IMR-90 (cell line): ENCODE data around the gene SFTA2. TPM values are rescaled to one million over a fixed set of nuclear protein-coding genes. Genes with fewer than 3 reads are reported as not detected.

Experiments
- ATAC-seq: fragments of 200-7000 bp; cut with Tn5 transposase; 2 replicates; pipeline ENCODE4 v1.9.1; 2020; ENCODE audit warnings: low read depth, mild to moderate bottlenecking, moderate library complexity
- BruUV-seq: library from RNA; stranded (reverse); fragments of 400-500 nt; replicated peaks from 2 replicates; lab custom pipeline; 2021; lab: Mats Ljungman, UMichigan
- CTCF ChIA-PET: fragments of 300-600 bp; formaldehyde crosslinking; extraction: SDS; loops from one replicate; lab custom pipeline; 2021; ENCODE audit warnings: antibody characterized with exemption; lab: Yijun Ruan, JAX
- POLR2A ChIA-PET: fragments of 300-600 bp; sonication (Branson Sonifier 250); formaldehyde crosslinking; loops from one replicate; lab custom pipeline; 2022; ENCODE audit warnings: antibody characterized with exemption; ENCODE audit not compliant: unreplicated experiment; lab: Charles Lee
- DNase-seq: peaks from one replicate; pipeline ENCODE4 v3.0.0; 2013
- H2AFZ ChIP-seq: replicated peaks from 2 replicates; pipeline ENCODE3; 2013; ENCODE audit warnings: low read length, mild to moderate bottlenecking; ENCODE audit not compliant: poor library complexity
- H2AK5ac ChIP-seq: 2 replicates; pipeline ENCODE4 v1.6.1; 2013; ENCODE audit warnings: low read depth, low read length, inconsistent platforms
- H2AK9ac ChIP-seq: replicated peaks from 2 replicates; pipeline ENCODE3; 2013; ENCODE audit warnings: mild to moderate bottlenecking, low read depth, low read length, moderate library complexity; ENCODE audit not compliant: poor library complexity
- H2BK120ac ChIP-seq: 2 replicates; pipeline ENCODE4 v1.6.1; 2013; ENCODE audit warnings: low read depth, low read length, inconsistent platforms
- H2BK15ac ChIP-seq: 3 replicates; pipeline ENCODE4 v1.6.1; 2013; ENCODE audit warnings: low read depth, low read length, inconsistent platforms
- H2BK20ac ChIP-seq: 2 replicates; pipeline ENCODE4 v1.6.1; 2013; ENCODE audit warnings: low read depth, mild to moderate bottlenecking, inconsistent platforms, low read length, moderate library complexity
- H2BK5ac ChIP-seq: 2 replicates; pipeline ENCODE4 v1.6.1; 2013; ENCODE audit warnings: mild to moderate bottlenecking, low read depth, low read length, inconsistent platforms; ENCODE audit not compliant: poor library complexity, severe bottlenecking
- H3K14ac ChIP-seq: replicated peaks from 2 replicates; pipeline ENCODE4 v1.6.1; 2013; ENCODE audit warnings: low read depth, low read length, inconsistent platforms
- H3K18ac ChIP-seq: 2 replicates; pipeline ENCODE4 v1.6.1; 2013; ENCODE audit warnings: low read depth, low read length, control low read depth
- H3K23ac ChIP-seq: 2 replicates; pipeline ENCODE4 v1.6.1; 2013; ENCODE audit warnings: low read depth, low read length, inconsistent platforms
- H3K27ac ChIP-seq: 2 replicates; pipeline ENCODE4 v1.5.1; 2013; ENCODE audit warnings: mild to moderate bottlenecking, control low read depth, low read length; ENCODE audit not compliant: insufficient read depth
- H3K27me3 ChIP-seq: 2 replicates; pipeline ENCODE4 v1.6.1; 2013; ENCODE audit warnings: low read length; ENCODE audit not compliant: control insufficient read depth, insufficient read depth
- H3K36me3 ChIP-seq: 2 replicates; pipeline ENCODE4 v1.6.1; 2013; ENCODE audit warnings: low read length, mixed read lengths; ENCODE audit not compliant: control insufficient read depth, insufficient read depth
- H3K4ac ChIP-seq: 2 replicates; pipeline ENCODE4 v1.6.1; 2013; ENCODE audit warnings: low read depth, low read length, inconsistent platforms
- H3K4me1 ChIP-seq: 2 replicates; pipeline ENCODE4 v1.6.1; 2013; ENCODE audit warnings: low read length, mixed read lengths; ENCODE audit not compliant: control insufficient read depth, insufficient read depth
- H3K4me2 ChIP-seq: 2 replicates; pipeline ENCODE4 v1.6.1; 2013; ENCODE audit warnings: low read depth, mild to moderate bottlenecking, control low read depth, low read length, moderate library complexity
- H3K4me3 ChIP-seq: 2 replicates; pipeline ENCODE4 v1.5.1; 2013; ENCODE audit warnings: low read depth, mild to moderate bottlenecking, control low read depth, low read length, moderate library complexity; ENCODE audit not compliant: insufficient read depth
- H3K56ac ChIP-seq: 2 replicates; pipeline ENCODE4 v1.6.1; 2013; ENCODE audit warnings: low read length, inconsistent platforms; ENCODE audit not compliant: insufficient read depth; ENCODE audit errors: extremely low read depth
- H3K79me1 ChIP-seq, 2 experiments: 2 replicates each; pipeline ENCODE4 v1.6.1; 2013; ENCODE audit warnings: low read length in 2 of 2, inconsistent platforms in 1 of 2, low read depth in 1 of 2
- H3K9ac ChIP-seq: 2 replicates; pipeline ENCODE4 v1.6.1; 2013; ENCODE audit warnings: low read depth, low read length, control low read depth
- H3K9me1 ChIP-seq: 2 replicates; pipeline ENCODE4 v1.6.1; 2013; ENCODE audit warnings: low read length, inconsistent platforms; ENCODE audit not compliant: insufficient read depth
- H3K9me3 ChIP-seq: 2 replicates; pipeline ENCODE4 v1.6.1; 2013; ENCODE audit warnings: low read length; ENCODE audit not compliant: control insufficient read depth, insufficient read depth
- H4K20me1 ChIP-seq: 2 replicates; pipeline ENCODE4 v1.6.1; 2013; ENCODE audit warnings: low read length, inconsistent platforms; ENCODE audit not compliant: insufficient read depth
- H4K5ac ChIP-seq: 2 replicates; pipeline ENCODE4 v1.6.1; 2013; ENCODE audit warnings: mild to moderate bottlenecking, low read depth, low read length, control low read depth
- H4K8ac ChIP-seq, 2 experiments: 2 replicates each; pipeline ENCODE4 v1.6.1; 2013; ENCODE audit warnings: low read depth in 2 of 2, low read length in 2 of 2, control low read depth in 1 of 2, inconsistent platforms in 1 of 2
- H4K91ac ChIP-seq: 2 replicates; pipeline ENCODE4 v1.6.1; 2013; ENCODE audit warnings: low read depth, low read length, inconsistent platforms; ENCODE audit not compliant: insufficient read depth
- CHD1 ChIP-seq: IDR thresholded peaks from 2 replicates; pipeline ENCODE4 v1.6.1; 2012; ENCODE audit warnings: low read depth, low read length, improper control_type of control experiment
- ELK1 ChIP-seq: fragments of 150-350 bp; IDR thresholded peaks from 2 replicates; pipeline ENCODE4 v1.6.1; 2016; ENCODE audit warnings: low read depth, mild to moderate bottlenecking, low read length, moderate library complexity, borderline replicate concordance
- FOS ChIP-seq: fragments of 150-350 bp; IDR thresholded peaks from 2 replicates; pipeline ENCODE4 v1.6.1; 2016; ENCODE audit warnings: low read depth, low read length
- MAZ ChIP-seq: IDR thresholded peaks from 2 replicates; pipeline ENCODE4 v1.6.1; 2012; ENCODE audit warnings: low read depth, mild to moderate bottlenecking, low read length, improper control_type of control experiment, moderate library complexity, borderline replicate concordance
- RAD21 ChIP-seq: IDR thresholded peaks from 2 replicates; pipeline ENCODE4 v1.6.1; 2012; ENCODE audit warnings: low read length, improper control_type of control experiment
- SMC3 ChIP-seq: fragments of 150-350 bp; IDR thresholded peaks from 2 replicates; pipeline ENCODE4 v1.6.1; 2016; ENCODE audit warnings: low read depth, mild to moderate bottlenecking, antibody characterized with exemption, low read length, moderate library complexity
- WGBS, 2 experiments: methylation state at CpG; one replicate each; pipeline versions ENCODE4 v1.1.5 to v1.1.7; 2013; ENCODE audit warnings: missing lambda C conversion rate in 2 of 2; ENCODE audit not compliant: insufficient read length in 1 of 2; ENCODE audit errors: extremely low coverage in 2 of 2; 5-methylcytosine and 5-hydroxymethylcytosine counted together
- dilution Hi-C: fragments of 300-500 bp; cut with HindIII; formaldehyde crosslinking; loops from one replicate; pipeline ENCODE4 v1.14.3; 2018; ENCODE audit warnings: low sequenced_read_pairs; ENCODE audit not compliant: unreplicated experiment
- in situ Hi-C: fragments of 300-500 bp; cut with MboI; formaldehyde crosslinking; loops from 3 replicates; pipeline ENCODE4 v1.14.3; 2019; ENCODE audit warnings: low sequenced_read_pairs, inconsistent platforms, mixed read lengths
- intact Hi-C: fragments of 100-400 bp; cut with micrococcal nuclease; formaldehyde crosslinking; loops from 2 replicates; pipeline ENCODE4 v1.10.0; 2022
- polyA plus RNA-seq, 3 experiments: library from polyadenylated mRNA; depleted of rRNA; stranded (reverse); fragments of >200 nt; gene quantifications; 2 replicates each; pipeline ENCODE4 v1.2.3, GENCODE V29; 2012; ENCODE audit warnings: low replicate concordance in 1 of 3
- total RNA-seq: library from RNA; depleted of rRNA; stranded (reverse); fragments of >200 nt; gene quantifications from 2 replicates; pipeline ENCODE4 v1.2.3, GENCODE V29; 2012

The SFTA2 gene
- total and polyA plus RNA-seq, 2 of the 4 experiments (the other 2 are of a cell fraction), result not detected

DNA sequence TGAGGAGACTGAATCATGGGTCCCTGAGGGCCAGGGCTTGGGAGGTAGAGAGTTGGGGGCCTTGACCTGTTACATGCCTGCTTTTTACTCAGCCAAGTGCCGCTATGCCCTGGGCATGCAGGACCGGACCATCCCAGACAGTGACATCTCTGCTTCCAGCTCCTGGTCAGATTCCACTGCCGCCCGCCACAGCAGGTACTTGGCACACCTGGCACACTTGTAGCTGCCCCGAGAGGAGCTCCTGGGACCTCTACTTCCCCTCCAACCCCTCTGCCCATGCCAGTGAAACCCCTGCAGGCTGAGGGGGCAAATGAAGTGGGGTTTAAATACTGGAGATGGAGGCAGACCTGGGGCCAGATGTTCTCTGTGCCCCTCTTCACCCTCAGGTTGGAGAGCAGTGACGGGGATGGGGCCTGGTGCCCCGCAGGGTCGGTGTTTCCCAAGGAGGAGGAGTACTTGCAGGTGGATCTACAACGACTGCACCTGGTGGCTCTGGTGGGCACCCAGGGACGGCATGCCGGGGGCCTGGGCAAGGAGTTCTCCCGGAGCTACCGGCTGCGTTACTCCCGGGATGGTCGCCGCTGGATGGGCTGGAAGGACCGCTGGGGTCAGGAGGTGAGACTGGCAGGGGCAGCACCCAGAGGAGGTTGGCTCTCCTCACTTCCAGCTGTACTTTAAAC lies 43.0 kb downstream of the SFTA2 start (continued):
- TF ChIP-seq CHD1, result no peak

DNA sequence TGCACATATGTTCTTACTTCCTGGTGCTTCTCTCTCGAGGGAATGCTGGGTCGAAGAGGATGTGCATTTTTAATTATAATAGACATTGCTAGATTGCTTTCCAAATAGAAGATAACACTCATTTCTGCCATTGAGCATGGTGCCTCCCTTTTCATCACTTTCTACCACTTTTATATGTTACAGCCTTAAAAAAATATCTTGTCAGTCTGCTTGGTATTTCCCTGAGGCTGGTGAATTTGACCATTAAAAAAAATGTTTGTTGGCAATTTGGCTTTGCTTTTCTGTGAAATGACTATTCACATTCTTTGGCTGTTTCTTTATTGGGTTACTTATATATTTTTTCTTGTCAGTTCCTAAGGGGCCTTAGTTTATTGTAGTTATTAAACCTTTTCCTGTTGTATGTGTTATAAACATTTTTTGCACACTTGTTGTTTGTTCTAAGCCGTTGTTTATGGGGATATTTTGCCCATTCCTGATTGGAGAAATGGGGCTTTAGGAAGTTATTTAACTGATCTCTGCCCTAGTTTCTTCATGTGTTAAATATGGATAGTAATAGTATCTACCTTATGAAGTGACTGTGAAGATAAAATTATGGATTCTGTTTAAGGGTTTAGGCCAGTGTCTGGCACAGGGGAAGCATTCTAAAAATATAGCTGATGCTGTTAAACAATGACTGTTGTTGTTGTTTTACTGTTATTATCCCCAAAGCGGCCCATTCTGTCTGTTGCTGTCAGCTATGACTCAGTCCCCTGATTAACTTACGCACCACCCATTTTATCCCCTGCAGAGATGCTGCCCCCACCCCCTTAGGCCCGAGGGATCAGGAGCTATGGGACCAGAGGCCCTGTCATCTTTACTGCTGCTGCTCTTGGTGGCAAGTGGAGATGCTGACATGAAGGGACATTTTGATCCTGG lies 43.8 kb downstream of the SFTA2 start:
- H4K20me1 ChIP-seq, result no peaks in the 10 kb centered on the region; the same call in 1 of the 2 replicates
- DNase-seq, result peak; percentile 58
- no TSS peak for BruUV-seq
- H2BK20ac ChIP-seq, result no peak overlapping the region
- CTCF ChIA-PET, result interaction anchor here (0.6 kb wide), 1 partner anchor 192 kb away, joined by 4 read pairs; no protein-coding TSS in a partner anchor
- in situ Hi-C loops, result no loop called here
- no peak overlapping the region for H3K14ac ChIP-seq
- WGBS, 2 experiments, result no CpG with 5 or more reads among the region's 6 CpGs
- no peak overlapping the region for H3K4ac ChIP-seq
- H3K36me3 ChIP-seq, result peaks cover 29% of the 10 kb centered on the region
- no peak overlapping the region for H2AFZ ChIP-seq
- POLR2A ChIA-PET, result interaction anchor here (0.5 to 0.7 kb wide), 3 partner anchors 14 to 250 kb away, joined by 3 to 4 read pairs (median 3); no protein-coding TSS in a partner anchor
- peaks cover 31% of the 10 kb centered on the region for H3K4me1 ChIP-seq
- dilution Hi-C loops, result no loop called here
- no peak for TF ChIP-seq RAD21
- TF ChIP-seq SMC3, result no peak
- TF ChIP-seq MAZ, result 0 out of 2 replicates have a peak, but pooled peaks have one; percentile 30
- TF ChIP-seq ELK1, result no peak
- peak; percentile 63; the same call in 1 of the 2 replicates for TF ChIP-seq FOS
- H2BK15ac ChIP-seq, result no peak overlapping the region
- no peaks in the 10 kb centered on the region for H3K27me3 ChIP-seq
- no peak overlapping the region; the same call in 1 of the 2 replicates for H2BK120ac ChIP-seq
- H4K5ac ChIP-seq, result no peak overlapping the region
- H4K91ac ChIP-seq, result no peak overlapping the region
- H3K4me3 ChIP-seq, result no peak overlapping the region
- H3K27ac ChIP-seq, result no peak overlapping the region; the same call in 1 of the 2 replicates
- intact Hi-C loops, result no loop called here
- no peak overlapping the region for H3K56ac ChIP-seq
- H2BK5ac ChIP-seq, result peak overlapping the region; percentile 6
- no peak overlapping the region for H4K8ac ChIP-seq
- no peak overlapping the region for H3K9ac ChIP-seq
- peaks cover 25 to 57% of the 10 kb centered on the region in 2 experiments for H3K79me1 ChIP-seq
- no peak overlapping the region for H3K18ac ChIP-seq
- H3K9me3 ChIP-seq, result no peaks in the 10 kb centered on the region
- H3K23ac ChIP-seq, result no peak overlapping the region
- peak overlapping the region; percentile 18 for H2AK9ac ChIP-seq
- H2AK5ac ChIP-seq, result peak overlapping the region; percentile 70; the same call in 1 of the 2 replicates
- ATAC-seq, result peak; percentile 6; the same call in 1 of the 2 replicates
- H3K4me2 ChIP-seq, result 0 out of 2 replicates have a peak overlapping the region, but pooled peaks have one; percentile 5
- peaks cover 9% of the 10 kb centered on the region; the same call in 1 of the 2 replicates for H3K9me1 ChIP-seq
